Tibial nerve (tissue), 4 donors: ENCODE results near the gene SLC29A4. TPM values are rescaled to one million over a fixed set of nuclear protein-coding genes. Genes with fewer than 3 reads are reported as not detected.

Source experiments
- DNase-seq, 2 donors: peaks; one replicate each; pipeline ENCODE4 v3.0.0-alpha.2; 2019; ENCODE audit warnings: low spot score in 2 of 2
- H3K27ac ChIP-seq, 4 donors: fragments of 200-600 bp; sonication (generic) in 3 of 4; one replicate each; pipeline ENCODE4 v1.5.1; 2017 to 2019; ENCODE audit warnings: mild to moderate bottlenecking in 1 of 4
- H3K27me3 ChIP-seq, 2 donors: fragments of 200-600 bp; sonication (generic) in 1 of 2; one replicate each; pipeline versions ENCODE4 v1.5.1 to v1.6.0; 2017 to 2019
- H3K36me3 ChIP-seq, 3 donors: fragments of 200-600 bp; sonication (generic); one replicate each; pipeline ENCODE4 v1.5.1; 2018 to 2019
- H3K4me1 ChIP-seq, 4 donors: fragments of 200-600 bp; sonication (generic) in 3 of 4; one replicate each; pipeline ENCODE4 v1.5.1; 2017 to 2019
- H3K4me3 ChIP-seq, 4 donors: fragments of 200-600 bp; sonication (generic) in 3 of 4; one replicate each; pipeline ENCODE4 v1.5.1; 2017 to 2019; ENCODE audit warnings: mild to moderate bottlenecking in 1 of 4, moderate library complexity in 1 of 4
- H3K9me3 ChIP-seq, 4 donors: fragments of 200-600 bp; sonication (generic) in 3 of 4; one replicate each; pipeline ENCODE4 v1.5.1; 2017 to 2019
- EP300 ChIP-seq, 2 donors: sonication (generic); formaldehyde crosslinking; IDR thresholded peaks; one replicate each; pipeline ENCODE4 v1.6.1; 2017; ENCODE audit warnings: antibody characterized with exemption in 2 of 2, mild to moderate bottlenecking in 1 of 2
- POLR2A ChIP-seq, 2 donors: fragments of 450-650 bp; IDR thresholded peaks; one replicate each; pipeline ENCODE4 v1.6.1; 2017; ENCODE audit warnings: antibody characterized with exemption in 2 of 2, mild to moderate bottlenecking in 2 of 2, moderate library complexity in 2 of 2
- WGBS, 2 donors: methylation state at CpG; one replicate each; pipeline ENCODE4 v1.1.5; 2018; 5-methylcytosine and 5-hydroxymethylcytosine counted together
- total RNA-seq, 4 donors: library from RNA; depleted of rRNA; stranded (reverse); fragments of >200 nt; gene quantifications; one replicate each; pipeline ENCODE4 v1.1.0, GENCODE V29; 2016
- TF ChIP-seq, protein P1 (sequence below), 5 experiments: fragments of 200-600 bp in 3 of 5; fragments of 450-650 bp in 2 of 5; sonication (generic) in 3 of 5; IDR thresholded peaks; one replicate each; pipeline ENCODE4 v1.5.1; 2016 to 2019; ENCODE audit warnings: antibody characterized with exemption in 5 of 5, mild to moderate bottlenecking in 3 of 5, moderate library complexity in 2 of 5

Gene SLC29A4, protein sequence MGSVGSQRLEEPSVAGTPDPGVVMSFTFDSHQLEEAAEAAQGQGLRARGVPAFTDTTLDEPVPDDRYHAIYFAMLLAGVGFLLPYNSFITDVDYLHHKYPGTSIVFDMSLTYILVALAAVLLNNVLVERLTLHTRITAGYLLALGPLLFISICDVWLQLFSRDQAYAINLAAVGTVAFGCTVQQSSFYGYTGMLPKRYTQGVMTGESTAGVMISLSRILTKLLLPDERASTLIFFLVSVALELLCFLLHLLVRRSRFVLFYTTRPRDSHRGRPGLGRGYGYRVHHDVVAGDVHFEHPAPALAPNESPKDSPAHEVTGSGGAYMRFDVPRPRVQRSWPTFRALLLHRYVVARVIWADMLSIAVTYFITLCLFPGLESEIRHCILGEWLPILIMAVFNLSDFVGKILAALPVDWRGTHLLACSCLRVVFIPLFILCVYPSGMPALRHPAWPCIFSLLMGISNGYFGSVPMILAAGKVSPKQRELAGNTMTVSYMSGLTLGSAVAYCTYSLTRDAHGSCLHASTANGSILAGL
- total RNA-seq: 1 to 10 TPM; 1.4 to 6.3 (median 2.7) TPM

DNA sequence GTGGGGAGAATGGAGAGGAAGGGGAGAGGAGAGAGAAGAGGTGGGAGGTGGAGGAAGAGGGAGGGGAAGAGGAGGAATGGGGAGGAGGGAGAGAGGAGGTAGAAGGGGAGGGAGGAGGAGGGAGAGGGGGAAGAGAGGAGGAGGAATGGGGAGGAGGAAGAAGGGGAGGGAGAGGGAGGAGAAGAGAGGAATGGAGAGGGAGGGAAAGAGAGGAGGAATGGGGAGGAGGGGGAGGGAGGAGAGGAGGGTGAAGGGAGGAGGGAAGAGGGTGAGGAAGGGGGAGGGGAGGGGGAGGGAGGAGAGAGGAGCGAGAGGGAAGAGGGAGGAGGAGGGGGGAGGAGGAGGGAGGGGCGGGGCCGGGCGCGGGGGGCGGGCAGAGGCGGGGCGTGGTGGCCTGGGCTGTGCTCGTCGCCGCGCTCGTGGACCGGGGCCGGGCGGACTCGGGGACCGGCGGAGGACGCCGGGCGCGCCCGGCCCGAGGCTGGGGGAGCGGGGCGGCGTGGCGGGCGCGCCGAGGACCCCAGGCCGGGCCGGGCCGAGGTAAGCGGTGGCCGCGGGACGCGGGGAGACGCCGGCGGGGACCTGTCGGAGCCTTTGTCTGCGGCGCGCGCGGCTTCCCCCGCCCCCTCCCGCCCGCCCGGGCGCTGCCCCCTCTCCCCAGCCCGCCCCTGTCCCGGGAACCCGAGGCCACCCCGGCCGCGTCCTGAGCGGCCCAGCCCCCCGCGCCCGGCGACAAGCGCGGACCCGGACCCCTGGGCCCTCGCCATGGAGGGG is at the start of gene SLC29A4:
SLC29A4 (plus strand) TSS at position 401 of the 774 bp plus-strand sequence. CDS start 4,874 bp downstream, outside the sequence.
- Histone ChIP-seq H3K27me3 (peaks cover 0 to 19% of the 10 kb centered on the region in 2 donors), H3K36me3 (no peaks in the 10 kb centered on the region), H3K27ac (no peak within 1 kb of the TSS), H3K4me3 (peak within 1 kb of the TSS; percentile 15 to 54 (median 42)), H3K4me1 (peaks cover 0 to 22% (median 7%) of the 10 kb centered on the region in 4 donors), H3K9me3 (no peaks in the 10 kb centered on the region)
- 0% methylated on average over 6 to 16 of the region's 69 CpGs for WGBS, 2 donors
- TF ChIP-seq, protein P1, sequence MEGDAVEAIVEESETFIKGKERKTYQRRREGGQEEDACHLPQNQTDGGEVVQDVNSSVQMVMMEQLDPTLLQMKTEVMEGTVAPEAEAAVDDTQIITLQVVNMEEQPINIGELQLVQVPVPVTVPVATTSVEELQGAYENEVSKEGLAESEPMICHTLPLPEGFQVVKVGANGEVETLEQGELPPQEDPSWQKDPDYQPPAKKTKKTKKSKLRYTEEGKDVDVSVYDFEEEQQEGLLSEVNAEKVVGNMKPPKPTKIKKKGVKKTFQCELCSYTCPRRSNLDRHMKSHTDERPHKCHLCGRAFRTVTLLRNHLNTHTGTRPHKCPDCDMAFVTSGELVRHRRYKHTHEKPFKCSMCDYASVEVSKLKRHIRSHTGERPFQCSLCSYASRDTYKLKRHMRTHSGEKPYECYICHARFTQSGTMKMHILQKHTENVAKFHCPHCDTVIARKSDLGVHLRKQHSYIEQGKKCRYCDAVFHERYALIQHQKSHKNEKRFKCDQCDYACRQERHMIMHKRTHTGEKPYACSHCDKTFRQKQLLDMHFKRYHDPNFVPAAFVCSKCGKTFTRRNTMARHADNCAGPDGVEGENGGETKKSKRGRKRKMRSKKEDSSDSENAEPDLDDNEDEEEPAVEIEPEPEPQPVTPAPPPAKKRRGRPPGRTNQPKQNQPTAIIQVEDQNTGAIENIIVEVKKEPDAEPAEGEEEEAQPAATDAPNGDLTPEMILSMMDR (IDR thresholded peaks at IDR 0.05): no peak
- TF ChIP-seq POLR2A (IDR thresholded peaks at IDR 0.05) (no peak), EP300 (IDR thresholded peaks at IDR 0.05) (no peak)
- DNase-seq: no peak

DNA sequence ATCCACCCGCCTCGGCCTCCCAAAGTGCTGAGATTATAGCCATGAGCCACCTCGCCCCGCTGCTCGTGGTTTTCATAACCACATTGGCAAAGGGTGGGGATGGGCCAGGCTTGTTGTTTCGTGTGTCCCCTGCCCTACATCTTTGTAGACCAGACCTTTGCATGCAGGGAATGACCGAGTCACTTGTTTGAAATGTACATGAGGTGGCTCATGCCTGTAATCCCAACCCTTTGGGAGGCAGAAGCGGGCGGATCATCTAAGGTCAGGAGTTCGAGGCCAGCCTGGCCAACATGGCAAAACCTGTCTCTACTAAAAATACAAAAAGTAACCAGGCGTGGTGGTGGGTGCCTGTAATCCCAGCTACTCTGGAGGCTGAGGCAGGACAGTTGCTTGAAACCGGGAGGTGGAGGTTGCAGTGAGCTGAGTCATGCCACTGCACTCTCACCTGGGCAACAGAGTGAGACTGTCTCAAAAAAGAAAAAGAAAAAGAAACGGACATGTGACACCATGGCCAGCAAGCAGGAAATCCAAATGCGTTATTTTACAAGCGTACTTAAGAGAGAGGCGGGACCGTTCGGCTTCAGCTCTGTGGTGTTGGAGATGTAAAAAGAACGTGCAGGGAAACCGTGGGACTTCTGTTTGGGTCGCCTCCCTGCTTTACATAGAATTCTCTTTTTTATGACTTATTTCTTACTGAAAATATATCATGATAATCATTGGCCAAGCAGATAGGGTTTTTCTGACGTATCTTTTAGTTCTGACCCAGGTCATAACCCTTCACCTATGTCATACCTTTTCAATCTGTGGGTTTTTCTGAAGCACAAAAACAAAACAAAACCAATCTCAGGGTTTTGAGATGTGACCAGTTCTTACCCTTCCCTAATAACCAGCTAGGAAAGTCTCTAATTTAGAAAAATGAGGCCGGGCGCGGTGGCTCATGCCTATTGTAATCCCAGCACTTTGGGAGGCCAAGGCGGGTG is 47.6 kb upstream of the SLC29A4 start:
- Histone ChIP-seq H3K27ac (no peak overlapping the region), H3K36me3 (peaks cover 0 to 35% (median 0%) of the 10 kb centered on the region in 3 donors), H3K4me1 (peaks cover 0 to 39% (median 11%) of the 10 kb centered on the region in 4 donors), H3K4me3 (no peak overlapping the region), H3K9me3 (no peaks in the 10 kb centered on the region), H3K27me3 (no peaks in the 10 kb centered on the region)
- TF ChIP-seq EP300 (IDR thresholded peaks at IDR 0.05) (no peak), POLR2A (IDR thresholded peaks at IDR 0.05) (no peak)
- TF ChIP-seq, protein P1 (IDR thresholded peaks at IDR 0.05): no peak
- no peak for DNase-seq
- 83 to 84% methylated on average over 26 of the region's 26 CpGs for whole genome bisulfite sequencing, 2 donors

DNA sequence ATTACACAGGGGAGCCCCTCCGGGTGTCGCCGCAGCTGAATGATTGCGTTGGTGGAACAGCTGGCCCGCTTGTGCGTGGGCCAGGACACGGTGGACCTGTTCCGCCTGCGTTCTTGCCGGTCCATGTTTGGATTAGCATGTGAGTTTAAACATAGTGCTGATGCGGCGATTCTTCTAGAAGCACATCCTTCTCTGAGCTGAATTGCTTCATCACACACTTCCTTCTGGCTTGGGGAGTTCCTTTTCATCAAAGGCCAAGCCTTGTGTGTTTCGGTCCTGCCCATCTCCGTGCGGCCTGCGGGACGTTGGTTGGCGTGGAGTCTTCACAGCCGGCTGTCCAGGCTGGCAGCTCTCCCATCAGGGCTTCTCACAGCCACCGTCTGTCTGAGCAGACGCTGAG is 45.5 kb upstream of the SLC29A4 start:
- Histone ChIP-seq H3K36me3 (peaks cover 0 to 13% (median 0%) of the 10 kb centered on the region in 3 donors), H3K27ac (peak overlapping the region in 3 of 4 donors; percentile 34 to 75 (median 60)), H3K4me1 (peaks cover 0 to 32% (median 4%) of the 10 kb centered on the region in 4 donors), H3K27me3 (no peaks in the 10 kb centered on the region), H3K4me3 (peak overlapping the region in 1 of 4 donors; percentile 21), H3K9me3 (no peaks in the 10 kb centered on the region)
- 20 to 28% methylated on average over 21 of the region's 21 CpGs for WGBS, 2 donors
- peak; percentile 59 to 69 for DNase-seq
- TF ChIP-seq EP300 (IDR thresholded peaks at IDR 0.05) (peak; percentile 92 to 93), POLR2A (IDR thresholded peaks at IDR 0.05) (peak in 1 of 2 donors; percentile 53)
- TF ChIP-seq, protein P1 (IDR thresholded peaks at IDR 0.05): no peak

DNA sequence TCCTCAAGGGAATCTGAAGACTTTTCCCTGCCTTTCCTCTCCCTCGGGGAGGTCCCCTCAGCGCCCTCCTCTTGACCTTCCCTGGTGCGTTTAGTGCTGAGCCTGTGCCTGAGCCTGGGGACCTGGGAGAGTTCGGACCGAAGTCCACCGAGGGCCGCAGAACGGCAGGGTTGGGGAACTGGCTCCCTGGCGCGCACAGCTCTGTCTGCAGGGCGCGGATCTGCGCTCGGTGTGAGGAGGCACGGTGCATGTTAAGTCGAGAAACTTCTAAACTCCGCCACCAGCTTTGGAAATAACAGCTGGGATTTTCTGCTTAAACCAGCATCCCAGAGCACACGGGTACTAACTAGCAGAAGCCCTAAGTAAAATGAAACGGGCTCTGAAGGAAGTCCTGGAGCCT is 44.2 kb upstream of the SLC29A4 start:
- no peak for DNase-seq
- H3K27ac ChIP-seq: peak overlapping the region in 1 of 4 donors; percentile 22
- H3K4me1 ChIP-seq: peaks cover 0 to 27% (median 4%) of the 10 kb centered on the region in 4 donors
- no peaks in the 10 kb centered on the region for H3K27me3 ChIP-seq
- H3K9me3 ChIP-seq: no peaks in the 10 kb centered on the region
- TF ChIP-seq EP300 (IDR thresholded peaks at IDR 0.05): no peak
- TF ChIP-seq, protein P1 (IDR thresholded peaks at IDR 0.05): no peak
- TF ChIP-seq POLR2A (IDR thresholded peaks at IDR 0.05): no peak
- WGBS, 2 donors: 76 to 85% methylated on average over 19 of the region's 19 CpGs
- peaks cover 0 to 1% (median 0%) of the 10 kb centered on the region in 3 donors for H3K36me3 ChIP-seq
- no peak overlapping the region for H3K4me3 ChIP-seq
